CD4-positive, alpha-beta T cell (primary cell): ENCODE data around the gene ARHGAP18. TPM values are rescaled to one million over a fixed set of nuclear protein-coding genes. Genes with fewer than 3 reads are reported as not detected.

ENCODE experiments used
- ATAC-seq: fragments of 200-7000 bp; cut with Tn5 transposase; one replicate; pipeline ENCODE4 v1.10.0; 2022; ENCODE audit warnings: mild to moderate bottlenecking; ENCODE audit not compliant: poor library complexity
- CTCF ChIA-PET: fragments of 350-600 bp; sonication (Branson Sonifier 250); formaldehyde crosslinking; loops from one replicate; lab custom pipeline; 2021; ENCODE audit warnings: antibody characterized with exemption, inconsistent platforms; lab: Charles Lee
- POLR2A ChIA-PET: fragments of 350-600 bp; sonication (Branson Sonifier 250); formaldehyde crosslinking; loops from one replicate; lab custom pipeline; 2021; ENCODE audit warnings: antibody characterized with exemption, inconsistent platforms; lab: Charles Lee
- DNase-seq, 14 experiments: peaks; one replicate each; pipeline ENCODE4 v3.0.0-alpha.2; 2013 to 2020; ENCODE audit warnings: mixed read lengths in 2 of 14
- H3K27ac ChIP-seq, 2 donors: one replicate each; pipeline versions ENCODE4 v1.5.1 to v1.7.0; 2013; ENCODE audit warnings: low read length in 2 of 2, low read depth in 1 of 2, mild to moderate bottlenecking in 1 of 2
- H3K27me3 ChIP-seq, 2 experiments: 1 replicate in 1 of 2; 2 replicates in 1 of 2; pipeline versions ENCODE4 v1.6.1 to v1.7.0; 2013; ENCODE audit warnings: low read length in 2 of 2, control low read depth in 1 of 2, mild to moderate bottlenecking in 1 of 2, moderate library complexity in 1 of 2; ENCODE audit not compliant: insufficient read depth in 2 of 2, control insufficient read depth in 1 of 2
- H3K36me3 ChIP-seq: one replicate; pipeline ENCODE4 v1.6.1; 2013; ENCODE audit warnings: low read length, control low read depth; ENCODE audit not compliant: insufficient read depth
- H3K4me1 ChIP-seq: one replicate; pipeline ENCODE4 v1.6.1; 2013; ENCODE audit warnings: low read length, control low read depth; ENCODE audit not compliant: insufficient read depth
- H3K4me3 ChIP-seq: one replicate; pipeline ENCODE4 v1.5.1; 2013; ENCODE audit warnings: mild to moderate bottlenecking, low read length, moderate library complexity
- H3K9me3 ChIP-seq, 2 experiments: 1 replicate in 1 of 2; 2 replicates in 1 of 2; pipeline versions ENCODE4 v1.6.1 to v1.7.0; 2013; ENCODE audit warnings: low read length in 2 of 2, mild to moderate bottlenecking in 2 of 2, control low read depth in 1 of 2, moderate library complexity in 1 of 2; ENCODE audit not compliant: control insufficient read depth in 1 of 2, insufficient read depth in 1 of 2
- H3K27ac Mint-ChIP-seq: one replicate; pipeline ENCODE4 v1.8.0; 2020; ENCODE audit warnings: mixed read lengths
- H3K27me3 Mint-ChIP-seq: one replicate; pipeline ENCODE4 v1.8.0; 2021; ENCODE audit warnings: mixed read lengths
- H3K36me3 Mint-ChIP-seq: one replicate; pipeline ENCODE4 v1.8.0; 2021; ENCODE audit warnings: low read depth, mixed read lengths
- H3K4me1 Mint-ChIP-seq: one replicate; pipeline ENCODE4 v1.8.0; 2021; ENCODE audit warnings: low read depth, mixed read lengths
- H3K4me3 Mint-ChIP-seq: one replicate; pipeline ENCODE4 v1.8.0; 2020; ENCODE audit warnings: mild to moderate bottlenecking, mixed read lengths
- H3K9me3 Mint-ChIP-seq: one replicate; pipeline ENCODE4 v1.8.0; 2020; ENCODE audit warnings: mixed read lengths
- CTCF ChIP-seq: fragments of 200-600 bp; IDR thresholded peaks from one replicate; pipeline ENCODE4 v1.8.0; 2022; ENCODE audit warnings: antibody characterized with exemption, mild to moderate bottlenecking
- intact Hi-C, 2 experiments: fragments of 100-400 bp; cut with DNase I in 1 of 2; cut with micrococcal nuclease in 1 of 2; formaldehyde crosslinking; loops; one replicate each; pipeline versions ENCODE4 v1.15.1 to v1.9.0; 2023 to 2025; cut with DNase I, micrococcal nuclease
- total RNA-seq, 174 experiments: library from RNA in 2 of 174; stranded (reverse) in 2 of 174; gene quantifications; one replicate each; pipeline ENCODE4 v1.2.3 and lab custom pipeline; 2021 to 2026

Gene ARHGAP18
- total RNA-seq, 2 experiments from 2014 or later: 0.71 to 1.3 TPM

GRCh38 chr6:129719692-129720091, 9.7 kb upstream of the ARHGAP18 start:
- no peak for DNase-seq
- ChIA-PET POLR2A (interaction anchor here (0.8 kb wide), 1 partner anchor 11 kb away, joined by 3 read pairs; no protein-coding TSS in a partner anchor), CTCF (no interaction called here)
- Histone ChIP-seq H3K4me1 (no peaks in the 10 kb centered on the region), H3K9me3 (no peaks in the 10 kb centered on the region), H3K4me3 (no peak overlapping the region), H3K27me3 (no peaks in the 10 kb centered on the region), H3K36me3 (no peaks in the 10 kb centered on the region), H3K27ac (no peak overlapping the region)
- Mint-ChIP-seq H3K4me3 (no peak overlapping the region), H3K9me3 (no peaks in the 10 kb centered on the region), H3K36me3 (no peaks in the 10 kb centered on the region), H3K27ac (no peak overlapping the region), H3K4me1 (peaks cover 7% of the 10 kb centered on the region), H3K27me3 (no peaks in the 10 kb centered on the region)
- TF ChIP-seq CTCF: no peak
- intact Hi-C loops: no loop called here
- no peak for ATAC-seq

GRCh38 chr6:129717277-129717676, 7.3 kb upstream of the ARHGAP18 start:
- Histone ChIP-seq H3K4me3 (no peak overlapping the region), H3K36me3 (no peaks in the 10 kb centered on the region), H3K4me1 (no peaks in the 10 kb centered on the region), H3K27ac (no peak overlapping the region), H3K27me3 (no peaks in the 10 kb centered on the region), H3K9me3 (no peaks in the 10 kb centered on the region)
- ChIA-PET CTCF (interaction anchor here (0.7 kb wide), 2 partner anchors 51 to 157 kb away, joined by 3 to 4 read pairs; no protein-coding TSS in a partner anchor), POLR2A (no interaction called here)
- no peaks in the 10 kb centered on the region for H3K9me3 Mint-ChIP-seq
- no peaks in the 10 kb centered on the region for H3K36me3 Mint-ChIP-seq
- no peak for TF ChIP-seq CTCF
- ATAC-seq: no peak
- H3K27ac Mint-ChIP-seq: no peak overlapping the region
- H3K4me1 Mint-ChIP-seq: peaks cover 7% of the 10 kb centered on the region
- no peaks in the 10 kb centered on the region for H3K27me3 Mint-ChIP-seq
- DNase-seq: no peak
- no peak overlapping the region for H3K4me3 Mint-ChIP-seq
- intact Hi-C loops: no loop called here

GRCh38 chr6:129713806-129714333, 3.9 kb upstream of the ARHGAP18 start:
- Mint-ChIP-seq H3K27me3 (no peaks in the 10 kb centered on the region), H3K4me1 (peaks cover 20% of the 10 kb centered on the region), H3K36me3 (no peaks in the 10 kb centered on the region), H3K9me3 (no peaks in the 10 kb centered on the region), H3K27ac (no peak overlapping the region), H3K4me3 (no peak overlapping the region)
- ChIA-PET CTCF (interaction anchor here (0.7 kb wide), 1 partner anchor 23 kb away, joined by 3 read pairs; no protein-coding TSS in a partner anchor), POLR2A (interaction anchor here (0.9 kb wide), 1 partner anchor 41 kb away, joined by 3 read pairs; no protein-coding TSS in a partner anchor)
- Histone ChIP-seq H3K27me3 (no peaks in the 10 kb centered on the region), H3K36me3 (no peaks in the 10 kb centered on the region), H3K4me3 (no peak overlapping the region), H3K4me1 (peaks cover 11% of the 10 kb centered on the region), H3K9me3 (no peaks in the 10 kb centered on the region), H3K27ac (no peak overlapping the region)
- ATAC-seq: no peak
- intact Hi-C loops: loop anchor here in 1 of 2 experiments (5.0 kb wide), 1 partner anchor 42 kb away; no protein-coding TSS in a partner anchor
- DNase-seq: peak in 1 of 14 experiments; percentile 44
- no peak for TF ChIP-seq CTCF
